ENCODE measurements around the gene CALCR.

DNA sequence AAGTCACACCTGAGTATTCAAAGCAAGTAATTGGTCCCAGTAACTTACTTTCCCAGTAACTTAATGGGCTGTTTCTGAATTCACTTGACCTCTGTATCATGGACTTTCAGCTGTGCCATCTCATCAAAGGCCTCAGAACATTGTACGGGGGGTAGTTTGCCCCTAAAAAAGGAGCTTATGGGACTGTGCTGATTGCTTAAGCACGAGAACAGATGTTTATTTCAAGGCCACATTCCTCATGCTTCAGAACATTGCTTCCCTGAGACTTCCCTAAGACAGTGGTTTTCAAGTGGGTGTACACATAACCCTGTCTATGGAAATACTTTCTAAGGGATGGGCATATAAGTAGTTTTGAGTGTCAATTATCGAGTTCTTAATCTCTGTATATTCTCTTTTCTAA lies 26.8 kb downstream of the CALCR start:
- no peak for TF ChIP-seq CTCF (conservative IDR thresholded peaks at IDR 0.05; ENCODE audit: low read length)
- no peak for TF ChIP-seq EZH2phosphoT487 (IDR thresholded peaks at IDR 0.05; ENCODE audit: borderline replicate concordance, low read depth, low read length)
